ENCODE data around the gene PRAME.

The PRAME gene

DNA sequence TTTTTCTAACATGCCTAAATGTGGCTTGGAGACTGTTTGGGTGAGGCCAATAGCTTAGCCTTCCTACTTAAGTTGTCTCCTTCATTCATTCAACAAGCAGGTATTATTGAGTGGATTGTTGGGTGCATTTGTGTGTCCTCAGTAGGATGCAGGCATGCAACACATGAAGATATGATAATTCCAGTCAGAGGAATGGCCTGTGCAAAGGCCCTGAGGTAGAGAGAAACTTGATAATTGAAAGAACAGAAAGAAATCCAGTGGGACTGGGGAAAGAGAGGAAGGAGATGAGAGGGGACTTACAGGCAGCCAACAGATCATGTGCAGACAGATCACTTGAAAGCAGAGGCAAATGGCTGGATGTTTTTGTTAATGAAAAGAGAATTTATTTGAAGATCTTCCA is 15.3 kb upstream of the PRAME start:
- no peak overlapping the region for H3K4me3 ChIP-seq (ENCODE audit: low read length, poor library complexity, severe bottlenecking)
- H3K36me3 ChIP-seq (ENCODE audit: insufficient read depth, low read length), result no peaks in the 10 kb centered on the region
- H3K9me3 ChIP-seq (ENCODE audit: insufficient read depth, low read depth, low read length), result no peaks in the 10 kb centered on the region
- no peaks in the 10 kb centered on the region for H4K20me1 ChIP-seq (ENCODE audit: insufficient read depth, low read length, poor library complexity, severe bottlenecking)
- H2AFZ ChIP-seq (ENCODE audit: low read length), result no peak overlapping the region
- no peaks in the 10 kb centered on the region for H3K4me1 ChIP-seq (ENCODE audit: insufficient read depth, low read length, poor library complexity, severe bottlenecking)
- H3F3A ChIP-seq (ENCODE audit: low read depth), result no peaks in the 10 kb centered on the region
- H3K4me2 ChIP-seq (ENCODE audit: low read depth, low read length, poor library complexity, severe bottlenecking), result no peak overlapping the region
- H3K9me2 ChIP-seq (replicated peaks; ENCODE audit: low read depth, low read length), result no peaks in the 10 kb centered on the region
- H3K9ac ChIP-seq (ENCODE audit: low read depth, low read length, poor library complexity, severe bottlenecking), result no peak overlapping the region
- TF ChIP-seq, protein P1, sequence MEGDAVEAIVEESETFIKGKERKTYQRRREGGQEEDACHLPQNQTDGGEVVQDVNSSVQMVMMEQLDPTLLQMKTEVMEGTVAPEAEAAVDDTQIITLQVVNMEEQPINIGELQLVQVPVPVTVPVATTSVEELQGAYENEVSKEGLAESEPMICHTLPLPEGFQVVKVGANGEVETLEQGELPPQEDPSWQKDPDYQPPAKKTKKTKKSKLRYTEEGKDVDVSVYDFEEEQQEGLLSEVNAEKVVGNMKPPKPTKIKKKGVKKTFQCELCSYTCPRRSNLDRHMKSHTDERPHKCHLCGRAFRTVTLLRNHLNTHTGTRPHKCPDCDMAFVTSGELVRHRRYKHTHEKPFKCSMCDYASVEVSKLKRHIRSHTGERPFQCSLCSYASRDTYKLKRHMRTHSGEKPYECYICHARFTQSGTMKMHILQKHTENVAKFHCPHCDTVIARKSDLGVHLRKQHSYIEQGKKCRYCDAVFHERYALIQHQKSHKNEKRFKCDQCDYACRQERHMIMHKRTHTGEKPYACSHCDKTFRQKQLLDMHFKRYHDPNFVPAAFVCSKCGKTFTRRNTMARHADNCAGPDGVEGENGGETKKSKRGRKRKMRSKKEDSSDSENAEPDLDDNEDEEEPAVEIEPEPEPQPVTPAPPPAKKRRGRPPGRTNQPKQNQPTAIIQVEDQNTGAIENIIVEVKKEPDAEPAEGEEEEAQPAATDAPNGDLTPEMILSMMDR (conservative IDR thresholded peaks at IDR 0.05; ENCODE audit: low read length), result no peak
- no peak for TF ChIP-seq EZH2phosphoT487 (IDR thresholded peaks at IDR 0.05; ENCODE audit: borderline replicate concordance)
- no peaks in the 10 kb centered on the region for H3K27me3 ChIP-seq (ENCODE audit: insufficient read depth, low read length, poor library complexity, severe bottlenecking)
- H3K79me2 ChIP-seq (ENCODE audit: insufficient read depth, low read length), result no peaks in the 10 kb centered on the region

DNA sequence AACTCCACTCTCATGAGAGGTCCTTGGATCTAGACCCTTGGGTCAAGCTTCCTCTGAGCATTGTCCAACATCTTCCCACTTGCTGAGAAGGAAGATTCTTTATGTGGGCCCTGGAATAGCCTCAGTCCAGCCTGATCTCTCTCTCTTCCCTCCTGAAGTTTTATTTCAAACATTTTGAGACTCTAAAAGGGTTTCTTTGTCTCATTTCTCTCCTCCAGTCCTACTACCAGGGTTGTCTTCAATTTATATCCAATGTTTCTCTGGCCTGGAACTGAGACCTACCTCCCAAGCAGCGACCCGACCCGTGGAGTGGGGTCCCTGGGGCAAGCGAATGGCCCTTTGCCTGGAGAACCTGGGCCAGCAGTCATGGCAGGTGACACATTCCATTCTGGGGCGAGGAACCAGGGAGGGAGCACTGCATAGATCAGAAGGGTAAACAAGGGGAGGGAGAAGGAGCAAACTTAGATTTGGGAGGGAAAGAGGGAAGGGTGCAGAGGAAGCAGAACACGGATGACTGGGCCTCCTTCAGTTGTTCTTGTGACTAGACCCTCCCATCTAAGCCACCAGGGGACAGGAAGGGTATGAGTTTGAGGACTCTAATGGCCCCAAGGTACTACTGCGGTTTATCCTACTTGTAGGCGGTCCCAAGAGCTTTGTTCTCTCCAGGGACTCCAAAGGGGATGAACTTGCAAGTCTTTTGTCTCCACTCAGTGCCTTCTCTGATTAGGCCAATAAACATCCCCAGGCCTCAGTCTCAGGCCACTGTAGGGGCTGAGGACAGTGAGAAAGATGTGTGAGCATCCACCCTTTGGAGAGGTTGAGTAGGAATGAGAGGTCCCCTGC is 14.2 kb upstream of the PRAME start:
- Histone ChIP-seq H3K9me3 (ENCODE audit: insufficient read depth, low read depth, low read length) (no peaks in the 10 kb centered on the region), H3K36me3 (ENCODE audit: insufficient read depth, low read length) (no peaks in the 10 kb centered on the region), H4K20me1 (ENCODE audit: insufficient read depth, low read length, poor library complexity, severe bottlenecking) (no peaks in the 10 kb centered on the region), H3K9ac (ENCODE audit: low read depth, low read length, poor library complexity, severe bottlenecking) (no peak overlapping the region), H3K27me3 (ENCODE audit: insufficient read depth, low read length, poor library complexity, severe bottlenecking) (peaks cover 5% of the 10 kb centered on the region), H3K4me2 (ENCODE audit: low read depth, low read length, poor library complexity, severe bottlenecking) (no peak overlapping the region), H3K79me2 (ENCODE audit: insufficient read depth, low read length) (no peaks in the 10 kb centered on the region), H3K4me3 (ENCODE audit: low read length, poor library complexity, severe bottlenecking) (no peak overlapping the region), H3F3A (ENCODE audit: low read depth) (no peaks in the 10 kb centered on the region), H2AFZ (ENCODE audit: low read length) (no peak overlapping the region), H3K9me2 (replicated peaks; ENCODE audit: low read depth, low read length) (no peaks in the 10 kb centered on the region), H3K4me1 (ENCODE audit: insufficient read depth, low read length, poor library complexity, severe bottlenecking) (no peaks in the 10 kb centered on the region)
- TF ChIP-seq, protein P1 (conservative IDR thresholded peaks at IDR 0.05; ENCODE audit: low read length), result no peak
- TF ChIP-seq EZH2phosphoT487 (IDR thresholded peaks at IDR 0.05; ENCODE audit: borderline replicate concordance), result no peak

DNA sequence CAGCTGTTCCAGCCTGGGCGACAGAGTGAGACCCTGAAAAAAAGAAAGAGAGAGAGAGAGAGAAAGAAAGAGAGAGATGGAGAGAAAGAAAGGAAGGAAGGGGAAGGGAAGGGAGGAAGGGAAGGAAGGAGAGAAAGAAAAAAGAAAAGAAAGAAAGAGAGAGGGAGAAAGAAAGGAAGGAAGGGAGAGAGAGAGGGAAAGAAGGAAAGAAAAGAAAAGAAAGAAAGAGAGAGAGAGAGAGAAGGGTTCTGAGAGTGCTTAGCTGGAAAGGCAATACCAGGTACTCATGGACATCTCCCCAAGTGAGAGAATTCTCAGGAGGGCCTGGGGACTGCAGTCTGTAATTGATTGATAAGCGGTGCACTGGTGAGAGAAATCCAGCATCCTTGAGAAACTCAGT is 12.8 kb upstream of the PRAME start:
- Histone ChIP-seq H3K4me2 (ENCODE audit: low read depth, low read length, poor library complexity, severe bottlenecking) (no peak overlapping the region), H3K36me3 (ENCODE audit: insufficient read depth, low read length) (no peaks in the 10 kb centered on the region), H3K9me3 (ENCODE audit: insufficient read depth, low read depth, low read length) (no peaks in the 10 kb centered on the region), H3K27me3 (ENCODE audit: insufficient read depth, low read length, poor library complexity, severe bottlenecking) (peaks cover 5% of the 10 kb centered on the region), H4K20me1 (ENCODE audit: insufficient read depth, low read length, poor library complexity, severe bottlenecking) (no peaks in the 10 kb centered on the region), H3K9me2 (replicated peaks; ENCODE audit: low read depth, low read length) (no peaks in the 10 kb centered on the region), H2AFZ (ENCODE audit: low read length) (no peak overlapping the region), H3F3A (ENCODE audit: low read depth) (no peaks in the 10 kb centered on the region), H3K4me1 (ENCODE audit: insufficient read depth, low read length, poor library complexity, severe bottlenecking) (no peaks in the 10 kb centered on the region), H3K4me3 (ENCODE audit: low read length, poor library complexity, severe bottlenecking) (no peak overlapping the region), H3K9ac (ENCODE audit: low read depth, low read length, poor library complexity, severe bottlenecking) (no peak overlapping the region), H3K79me2 (ENCODE audit: insufficient read depth, low read length) (no peaks in the 10 kb centered on the region)
- TF ChIP-seq, protein P1 (conservative IDR thresholded peaks at IDR 0.05; ENCODE audit: low read length), result no peak
- no peak for TF ChIP-seq EZH2phosphoT487 (IDR thresholded peaks at IDR 0.05; ENCODE audit: borderline replicate concordance)
